Upper lobe of left lung (tissue), 6 donors: ENCODE measurements around the gene IGSF9. TPM values are rescaled to one million over a fixed set of nuclear protein-coding genes. Genes with fewer than 3 reads are reported as not detected.
A peak's percentile ranks its signal among the peaks of the same experiment; 100 is the strongest.

Experiments
- ATAC-seq, 2 donors: fragments of 200-7000 bp; cut with Tn5 transposase; one replicate each; pipeline ENCODE4 v1.9.1; 2022; ENCODE audit warnings: mild to moderate bottlenecking in 2 of 2, moderate library complexity in 2 of 2; ENCODE audit not compliant: low FRiP score in 2 of 2
- DNase-seq, 2 donors: peaks; one replicate each; pipeline ENCODE4 v3.0.0-alpha.2; 2019 to 2020
- H3K27ac ChIP-seq, 4 donors: fragments of 200-600 bp; sonication (generic); one replicate each; pipeline ENCODE4 v1.5.1; 2016 to 2019
- H3K27me3 ChIP-seq, 4 donors: fragments of 200-600 bp; sonication (generic); one replicate each; pipeline ENCODE4 v1.5.1; 2017 to 2019
- H3K36me3 ChIP-seq, 4 donors: fragments of 200-600 bp; sonication (generic); one replicate each; pipeline ENCODE4 v1.5.1; 2016 to 2019
- H3K4me1 ChIP-seq, 4 donors: fragments of 200-600 bp; sonication (generic); one replicate each; pipeline ENCODE4 v1.5.1; 2018 to 2019
- H3K4me3 ChIP-seq, 4 donors: fragments of 200-600 bp; sonication (generic); one replicate each; pipeline ENCODE4 v1.5.1; 2017 to 2019; ENCODE audit warnings: mild to moderate bottlenecking in 2 of 4, moderate library complexity in 1 of 4
- H3K9me3 ChIP-seq, 4 donors: fragments of 200-600 bp; sonication (generic); one replicate each; pipeline ENCODE4 v1.5.1; 2018 to 2019
- CTCF ChIP-seq, 6 experiments: fragments of 450-650 bp in 4 of 6; fragments of 200-600 bp in 2 of 6; sonication (generic) in 2 of 6; IDR thresholded peaks; one replicate each; pipeline ENCODE4 v1.5.1; 2016 to 2019; ENCODE audit warnings: antibody characterized with exemption in 6 of 6
- EP300 ChIP-seq, 4 donors: sonication (generic); formaldehyde crosslinking; IDR thresholded peaks; one replicate each; pipeline ENCODE4 v1.5.1; 2017; ENCODE audit warnings: antibody characterized with exemption in 4 of 4, control low read depth in 2 of 4
- POLR2A ChIP-seq, 4 donors: fragments of 450-650 bp; IDR thresholded peaks; one replicate each; pipeline ENCODE4 v1.5.1; 2016 to 2017; ENCODE audit warnings: antibody characterized with exemption in 4 of 4, mild to moderate bottlenecking in 2 of 4
- POLR2AphosphoS5 ChIP-seq, 2 donors: sonication (generic); formaldehyde crosslinking; IDR thresholded peaks; one replicate each; pipeline ENCODE4 v1.5.1; 2017; ENCODE audit warnings: antibody characterized with exemption in 2 of 2
- WGBS, 2 donors: methylation state at CpG; one replicate each; pipeline ENCODE4 v1.1.5; 2017 to 2018; 5-methylcytosine and 5-hydroxymethylcytosine counted together
- total RNA-seq, 6 donors: library from RNA; depleted of rRNA in 4 of 6; stranded (reverse); fragments of >200 nt in 4 of 6; gene quantifications; one replicate each; pipeline versions ENCODE4 v1.1.0 to v1.2.1, GENCODE V29; 2016 to 2021
- donor health status: DM: no; HTN: no; CAD: no; lungs with moderate emphysema.
- donor health status: DM: no; HTN: yes; CAD: no; lungs with severe emphysema.

IGSF9 gene
- total RNA-seq, 6 donors from 2014 or later = 0.55 to 2.3 (median 1.5) TPM

DNA sequence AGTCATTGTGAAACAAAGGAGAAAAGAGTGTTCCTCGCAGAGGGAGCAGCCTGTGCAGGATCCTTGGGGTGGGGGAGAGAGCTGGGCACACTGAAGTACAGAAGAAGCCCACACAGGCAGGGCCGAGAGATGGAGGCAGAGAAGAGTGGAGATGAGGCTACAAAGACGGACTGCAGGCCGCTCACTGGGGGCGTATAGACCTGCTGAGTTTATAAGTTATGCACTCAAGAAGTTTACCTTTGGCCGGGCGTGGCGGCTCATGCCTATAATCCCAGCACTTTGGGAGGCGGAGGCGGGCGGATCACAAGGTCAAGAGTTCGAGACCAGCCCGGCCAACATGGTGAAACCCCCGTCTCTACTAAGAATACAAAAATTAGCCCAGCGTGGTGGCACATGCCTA is 16.2 kb upstream of the IGSF9 start:
- TF ChIP-seq EP300 (IDR thresholded peaks at IDR 0.05) = no peak
- TF ChIP-seq CTCF (IDR thresholded peaks at IDR 0.05) = no peak
- no peak for TF ChIP-seq POLR2A (IDR thresholded peaks at IDR 0.05)
- no peak for TF ChIP-seq POLR2AphosphoS5 (IDR thresholded peaks at IDR 0.05)
- no peak overlapping the region for H3K4me3 ChIP-seq
- peak; percentile 14 to 29 for DNase-seq

DNA sequence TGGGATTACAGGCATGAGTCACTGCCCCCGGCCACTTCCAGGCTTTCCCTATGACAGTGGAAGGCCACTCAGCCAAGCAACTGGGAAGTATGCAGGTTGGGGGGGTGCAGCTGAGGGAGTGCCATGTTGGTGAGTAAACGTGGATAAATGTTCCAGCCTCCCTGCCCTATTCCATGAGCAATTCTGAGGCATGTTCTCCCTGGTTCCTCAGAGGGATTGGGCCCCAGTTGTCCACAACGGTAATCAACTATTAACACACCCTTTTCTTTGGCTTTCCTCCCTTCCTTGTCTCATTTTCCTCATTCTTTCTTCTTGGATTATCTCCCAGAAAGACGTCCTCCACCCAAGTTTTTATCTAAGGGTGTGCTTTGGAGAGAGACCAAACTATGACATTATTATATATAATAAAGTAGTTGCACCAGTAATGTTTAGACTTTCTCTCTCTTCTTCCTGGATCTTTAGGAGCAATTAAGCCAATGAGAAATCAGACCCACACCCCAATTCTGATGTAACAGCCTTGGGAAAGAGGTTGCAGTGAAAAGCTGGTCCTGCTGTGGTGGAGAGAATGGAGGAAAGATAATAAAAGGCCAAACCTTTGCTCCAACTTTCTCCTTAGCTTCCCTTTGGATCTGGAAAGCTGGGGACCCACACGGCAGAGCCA is 15.4 kb upstream of the IGSF9 start:
- no peak for TF ChIP-seq EP300 (IDR thresholded peaks at IDR 0.05)
- TF ChIP-seq POLR2A (IDR thresholded peaks at IDR 0.05) = no peak
- no peak for TF ChIP-seq CTCF (IDR thresholded peaks at IDR 0.05)
- TF ChIP-seq POLR2AphosphoS5 (IDR thresholded peaks at IDR 0.05) = no peak
- Histone ChIP-seq H3K9me3 (no peaks in the 10 kb centered on the region), H3K27ac (no peak overlapping the region), H3K4me1 (no peaks in the 10 kb centered on the region), H3K36me3 (no peaks in the 10 kb centered on the region), H3K4me3 (no peak overlapping the region), H3K27me3 (no peaks in the 10 kb centered on the region)
- 55 to 60% methylated on average over 5 of the region's 5 CpGs for WGBS, 2 donors
- ATAC-seq (peak in 1 of 2 donors; percentile 93), DNase-seq (peak in 1 of 2 donors; percentile 15)

More for the DNA sequence above, 16.2 kb upstream of the IGSF9 start:
- Histone ChIP-seq H3K27ac (no peak overlapping the region), H3K4me1 (no peaks in the 10 kb centered on the region), H3K36me3 (no peaks in the 10 kb centered on the region), H3K9me3 (no peaks in the 10 kb centered on the region), H3K27me3 (no peaks in the 10 kb centered on the region)
- WGBS, 2 donors = 84 to 88% methylated on average over 15 of the region's 15 CpGs
- ATAC-seq = no peak

DNA sequence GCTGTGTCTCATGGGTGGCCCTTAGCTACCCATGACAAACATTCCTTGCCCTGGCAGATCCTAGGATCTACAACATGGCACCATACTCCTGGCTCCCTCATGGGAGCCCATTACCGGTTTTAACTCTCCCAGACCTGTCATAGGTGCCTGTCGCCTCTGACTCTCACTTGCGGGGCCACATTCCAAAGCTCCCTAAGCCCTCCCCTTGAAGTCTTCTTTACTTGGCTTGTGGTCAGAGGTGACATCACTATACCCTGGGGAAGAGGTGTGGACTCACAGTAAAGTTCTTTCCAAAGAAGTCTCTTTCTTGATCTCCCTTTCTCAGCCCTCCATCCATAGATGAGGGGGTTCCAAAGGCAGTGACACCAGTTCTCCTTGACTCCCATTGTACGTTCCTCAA is 14.0 kb upstream of the IGSF9 start:
- Histone ChIP-seq H3K4me3 (no peak overlapping the region), H3K36me3 (no peaks in the 10 kb centered on the region), H3K9me3 (no peaks in the 10 kb centered on the region), H3K4me1 (peaks cover 0 to under 1% (median 0%) of the 10 kb centered on the region in 4 donors), H3K27ac (no peak overlapping the region), H3K27me3 (no peaks in the 10 kb centered on the region)
- ATAC-seq (peak; percentile 32 to 58), DNase-seq (peak in 1 of 2 donors; percentile 18)
- WGBS, 2 donors = 62 to 65% methylated on average over 4 of the region's 4 CpGs
- TF ChIP-seq POLR2A (IDR thresholded peaks at IDR 0.05) (no peak), EP300 (IDR thresholded peaks at IDR 0.05) (no peak), CTCF (IDR thresholded peaks at IDR 0.05) (no peak), POLR2AphosphoS5 (IDR thresholded peaks at IDR 0.05) (no peak)

- no peak for TF ChIP-seq POLR2A (IDR thresholded peaks at IDR 0.05)
- TF ChIP-seq POLR2AphosphoS5 (IDR thresholded peaks at IDR 0.05) = no peak
- TF ChIP-seq CTCF (IDR thresholded peaks at IDR 0.05) = no peak
- no peak for TF ChIP-seq EP300 (IDR thresholded peaks at IDR 0.05)
- H3K9me3 ChIP-seq = no peaks in the 10 kb centered on the region
- no peak overlapping the region for H3K4me3 ChIP-seq
- no peak overlapping the region for H3K27ac ChIP-seq
- no peaks in the 10 kb centered on the region for H3K27me3 ChIP-seq
- H3K4me1 ChIP-seq = peaks cover 0 to 6% (median 0%) of the 10 kb centered on the region in 4 donors
- 56 to 58% methylated on average over 3 of the region's 3 CpGs for WGBS, 2 donors
- DNase-seq = peak in 1 of 2 donors; percentile 12
- no peak for ATAC-seq
- H3K36me3 ChIP-seq = no peaks in the 10 kb centered on the region
Observed at GRCh38 chr1:159958719-159959380, 13.4 kb upstream of the IGSF9 start.
